IgD-negative memory B cell (primary cell): ENCODE measurements around the gene GLB1L. TPM values are rescaled to one million over a fixed set of nuclear protein-coding genes. Genes with fewer than 3 reads are reported as not detected.
"Not testable (repeated sequence)": the region's sequence is repeated elsewhere in the genome, so short reads cannot be mapped to it uniquely, and the experiment has no call there.

Experiments used
- H3K27ac Mint-ChIP-seq, 3 donors: one replicate each; pipeline ENCODE4 v1.8.0; 2020 to 2022; ENCODE audit warnings: mild to moderate bottlenecking in 3 of 3, mixed read lengths in 3 of 3, moderate library complexity in 1 of 3
- H3K27me3 Mint-ChIP-seq: one replicate; pipeline ENCODE4 v1.8.0; 2021; ENCODE audit warnings: mixed read lengths
- H3K36me3 Mint-ChIP-seq: one replicate; pipeline ENCODE4 v1.8.0; 2020; ENCODE audit warnings: mild to moderate bottlenecking, mixed read lengths
- H3K4me1 Mint-ChIP-seq, 3 donors: one replicate each; pipeline ENCODE4 v1.8.0; 2020 to 2022; ENCODE audit warnings: mixed read lengths in 3 of 3, mild to moderate bottlenecking in 1 of 3
- H3K4me3 Mint-ChIP-seq, 4 donors: one replicate each; pipeline ENCODE4 v1.8.0; 2020 to 2022; ENCODE audit warnings: mild to moderate bottlenecking in 4 of 4, mixed read lengths in 4 of 4, moderate library complexity in 3 of 4
- H3K9me3 Mint-ChIP-seq, 3 donors: one replicate each; pipeline ENCODE4 v1.8.0; 2020 to 2021; ENCODE audit warnings: mixed read lengths in 3 of 3, mild to moderate bottlenecking in 1 of 3
- polyA plus RNA-seq: library from polyadenylated mRNA; unstranded; fragments of 300-500 nt; fragmentation: Illumina TruSeq; gene quantifications from one replicate; pipeline ENCODE4 v1.2.3, GENCODE V29; 2021

Gene GLB1L
- polyA plus RNA-seq, 1 donor from 2014 or later, result not detected

DNA sequence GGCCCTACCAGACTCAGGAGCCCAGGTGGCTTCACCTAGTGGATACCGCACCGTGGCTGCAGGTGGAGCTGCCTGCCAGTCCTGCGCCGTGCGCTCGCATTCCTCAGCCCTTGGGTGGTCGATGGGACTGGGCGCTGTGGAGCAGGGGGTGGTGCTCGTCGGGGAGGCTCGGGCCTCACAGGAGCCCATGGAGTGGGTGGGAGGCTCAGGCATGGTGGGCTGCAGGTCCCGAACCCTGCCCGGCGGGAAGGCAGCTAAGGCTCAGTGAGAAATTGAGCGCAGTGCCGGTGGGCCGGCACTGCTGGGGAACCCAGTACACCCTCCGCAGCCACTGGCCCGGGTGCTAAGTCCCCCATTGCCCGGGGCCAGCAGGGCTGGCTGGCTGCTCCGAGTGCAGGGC is 43.9 kb downstream of the GLB1L start:
- H3K27ac Mint-ChIP-seq, H3K4me1 Mint-ChIP-seq, H3K9me3 Mint-ChIP-seq, H3K36me3 Mint-ChIP-seq, H3K27me3 Mint-ChIP-seq, H3K4me3 Mint-ChIP-seq: not testable (repeated sequence)

DNA sequence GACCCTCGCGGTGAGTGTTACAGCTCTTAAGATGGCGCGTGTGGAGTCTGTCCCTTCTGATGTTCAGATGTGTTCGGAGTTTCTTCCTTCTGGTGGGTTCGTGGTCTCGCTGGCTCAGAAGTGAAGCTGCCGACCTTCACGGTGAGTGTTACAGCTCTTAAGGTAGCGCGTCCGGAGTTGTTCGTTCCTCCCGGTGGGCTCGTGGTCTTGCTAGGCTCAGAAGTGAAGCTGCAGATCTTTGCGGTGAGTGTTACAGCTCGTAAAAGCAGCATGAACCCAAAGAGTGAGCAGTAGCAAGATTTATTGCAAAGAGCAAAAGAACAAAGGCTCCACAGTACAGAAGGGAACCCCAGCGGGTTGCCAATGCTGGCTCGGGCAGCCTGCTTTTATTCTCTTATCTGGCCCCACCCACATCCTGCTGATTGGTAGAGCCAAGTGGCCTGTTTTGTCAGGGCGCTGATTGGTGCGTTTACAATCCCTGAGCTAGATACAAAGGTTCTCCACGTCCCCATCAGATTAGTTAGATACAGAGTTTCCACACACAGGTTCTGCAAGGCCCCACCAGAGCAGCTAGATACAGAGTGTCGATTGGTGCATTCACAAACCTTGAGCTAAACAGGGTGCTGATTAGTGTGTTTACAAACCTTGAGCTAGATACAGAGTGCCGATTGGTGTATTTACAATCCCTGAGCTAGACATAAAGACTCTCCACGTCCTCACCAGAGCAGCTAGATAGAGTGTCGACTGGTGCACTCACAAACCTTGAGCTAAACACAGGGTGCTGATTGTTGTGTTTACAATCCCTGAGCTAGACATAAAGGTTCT is 44.5 kb downstream of the GLB1L start:
- peak overlapping the region in 2 of 4 donors; percentile 5 to 8 for H3K4me3 Mint-ChIP-seq
- peak overlapping the region in 1 of 3 donors; percentile 36 for H3K27ac Mint-ChIP-seq
- not testable (repeated sequence) for H3K27me3 Mint-ChIP-seq, H3K9me3 Mint-ChIP-seq, H3K36me3 Mint-ChIP-seq, H3K4me1 Mint-ChIP-seq

DNA sequence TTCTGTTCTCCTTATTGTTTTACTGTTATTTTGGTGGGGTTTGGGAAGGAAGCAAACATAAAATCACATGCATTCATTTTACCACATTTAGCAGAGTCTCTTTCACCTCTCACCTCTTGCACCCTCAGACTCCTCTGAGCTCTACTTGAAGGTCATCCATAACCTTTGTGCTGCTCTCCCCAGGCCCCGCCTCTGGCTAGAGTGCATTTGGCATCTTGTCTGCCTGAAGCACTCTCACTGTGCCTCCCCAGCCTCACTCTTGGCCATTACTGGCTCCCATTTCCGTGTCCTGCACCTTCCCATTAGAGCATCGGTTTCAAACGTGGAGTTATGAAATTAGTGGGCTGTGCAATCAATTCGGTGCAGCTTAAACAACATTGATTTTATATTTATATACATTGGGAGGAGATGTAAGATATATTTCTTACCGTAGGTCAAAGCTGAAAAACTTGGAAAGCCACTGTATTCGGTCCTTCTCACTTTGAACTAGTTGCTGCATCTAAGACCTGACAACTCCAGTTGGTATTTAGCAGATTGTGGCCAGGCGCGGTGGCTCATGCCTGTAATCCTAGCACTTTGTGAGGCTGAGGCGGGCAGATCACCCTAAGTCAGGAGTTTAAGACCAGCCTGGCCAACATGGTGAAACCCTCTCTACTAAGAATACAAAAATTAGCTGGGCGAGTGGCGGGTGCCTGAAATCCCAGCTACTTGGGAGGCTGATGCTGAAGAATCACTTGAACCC is 45.6 kb downstream of the GLB1L start:
- H3K4me3 Mint-ChIP-seq, result no peak overlapping the region
- H3K4me1 Mint-ChIP-seq, result no peaks in the 10 kb centered on the region
- H3K36me3 Mint-ChIP-seq, result no peaks in the 10 kb centered on the region
- peak overlapping the region in 1 of 3 donors; percentile 27 for H3K27ac Mint-ChIP-seq
- no peaks in the 10 kb centered on the region for H3K27me3 Mint-ChIP-seq
- no peaks in the 10 kb centered on the region for H3K9me3 Mint-ChIP-seq

DNA sequence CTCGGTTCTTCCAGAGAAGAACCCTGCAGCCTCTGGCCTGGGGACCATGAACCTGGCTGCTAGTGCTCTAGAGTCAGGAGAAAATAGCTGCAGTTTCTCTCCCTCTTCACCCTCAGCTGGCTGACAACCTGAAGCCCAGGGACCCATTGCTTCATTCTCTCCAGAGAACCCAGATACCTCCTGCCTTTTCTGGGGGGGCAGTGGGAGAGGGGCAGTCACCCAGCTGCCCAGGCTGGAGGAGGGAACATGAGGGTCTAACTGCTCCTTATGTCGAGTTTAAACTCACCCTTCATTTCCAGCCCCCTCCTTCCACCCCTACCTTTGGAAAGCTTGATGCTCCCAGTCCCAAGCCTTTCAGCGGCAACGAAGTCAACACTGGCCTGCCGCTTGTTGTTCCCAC is 46.3 kb downstream of the GLB1L start:
- H3K27ac Mint-ChIP-seq, result no peak overlapping the region
- no peaks in the 10 kb centered on the region for H3K27me3 Mint-ChIP-seq
- no peaks in the 10 kb centered on the region for H3K4me1 Mint-ChIP-seq
- H3K4me3 Mint-ChIP-seq, result no peak overlapping the region
- H3K9me3 Mint-ChIP-seq, result no peaks in the 10 kb centered on the region
- no peaks in the 10 kb centered on the region for H3K36me3 Mint-ChIP-seq

DNA sequence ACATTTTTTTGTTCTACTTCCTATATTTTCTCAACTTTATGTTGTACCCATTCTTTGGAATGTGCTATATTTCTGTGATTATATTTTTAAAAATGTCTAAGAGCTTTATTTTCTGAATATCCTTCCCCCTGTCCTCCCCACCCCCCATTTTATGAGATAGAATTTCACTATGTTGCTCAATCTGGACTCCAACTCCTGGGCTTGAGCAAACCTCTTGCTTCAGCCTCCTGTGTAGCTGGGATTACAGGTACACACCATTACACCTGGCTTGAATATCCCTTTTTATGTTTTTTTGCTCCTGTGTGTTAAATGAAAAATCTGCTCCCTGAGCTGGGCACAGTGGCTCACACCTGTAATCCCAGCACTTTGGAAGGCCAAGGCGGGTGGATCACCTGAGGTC is 47.9 kb downstream of the GLB1L start:
- Mint-ChIP-seq H3K27me3 (no peaks in the 10 kb centered on the region), H3K36me3 (no peaks in the 10 kb centered on the region), H3K4me3 (no peak overlapping the region), H3K27ac (no peak overlapping the region), H3K4me1 (no peaks in the 10 kb centered on the region), H3K9me3 (no peaks in the 10 kb centered on the region)

DNA sequence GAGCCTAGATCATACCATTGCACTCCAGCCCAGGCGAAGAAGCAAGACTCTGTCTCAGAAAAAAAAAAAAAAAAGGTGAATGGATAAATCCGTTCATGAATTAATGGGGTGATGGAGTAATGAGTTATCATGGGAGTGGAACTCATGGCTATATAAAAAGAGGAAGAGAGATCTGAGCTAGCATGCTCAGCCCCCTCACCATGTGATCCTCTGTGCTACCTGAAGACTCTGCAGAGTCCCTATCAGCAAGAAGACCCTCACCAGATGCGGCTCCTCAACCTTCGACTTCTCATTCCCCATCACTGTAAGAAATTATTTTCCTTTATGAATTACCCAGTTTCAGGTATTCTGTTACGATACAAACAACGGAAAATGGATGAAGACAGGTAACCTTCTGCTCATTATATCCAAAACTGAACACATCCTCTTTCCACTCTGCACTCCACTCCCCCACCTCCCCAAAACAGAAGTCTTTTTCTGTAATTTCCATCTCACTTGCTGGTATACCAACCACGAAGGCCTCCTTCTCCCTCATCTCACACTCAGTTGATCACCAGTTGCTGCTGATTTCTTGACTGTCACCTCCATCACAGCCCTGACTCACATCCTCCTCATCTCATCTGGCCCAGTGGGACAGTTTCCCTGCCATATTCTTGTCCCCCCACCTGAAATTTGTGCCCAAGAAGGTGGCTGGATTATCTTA is 58.3 kb downstream of the GLB1L start:
- H3K36me3 Mint-ChIP-seq, result peaks cover 2% of the 10 kb centered on the region
- H3K27me3 Mint-ChIP-seq, result no peaks in the 10 kb centered on the region
- no peaks in the 10 kb centered on the region for H3K9me3 Mint-ChIP-seq
- peaks cover 6 to 15% (median 11%) of the 10 kb centered on the region in 3 donors for H3K4me1 Mint-ChIP-seq
- no peak overlapping the region for H3K27ac Mint-ChIP-seq
- peak overlapping the region in 1 of 4 donors; percentile 15 for H3K4me3 Mint-ChIP-seq

Other genes with a start within 250 kb of the GLB1L start
- gene CFAP65, start 203.9 kb downstream of the GLB1L start, polyA plus RNA-seq, result not detected
- not detected for gene IHH, start 184.5 kb downstream of the GLB1L start, polyA plus RNA-seq
- 22.9 TPM for gene NHEJ1, start 84.6 kb downstream of the GLB1L start, polyA plus RNA-seq
- gene SLC23A3, start 75.4 kb downstream of the GLB1L start, polyA plus RNA-seq, result 0.63 TPM
- 151 TPM for gene CNPPD1, start 68.5 kb downstream of the GLB1L start, polyA plus RNA-seq
- gene RETREG2, start 67.2 kb downstream of the GLB1L start, polyA plus RNA-seq, result 55.6 TPM
- gene ZFAND2B, start 38.7 kb downstream of the GLB1L start, polyA plus RNA-seq, result 64.8 TPM
- 1.2 TPM for gene ABCB6, start 26.5 kb downstream of the GLB1L start, polyA plus RNA-seq
- gene ATG9A, start 15.8 kb downstream of the GLB1L start, polyA plus RNA-seq, result 19.6 TPM
- 31.1 TPM for gene ANKZF1, start 15.6 kb downstream of the GLB1L start, polyA plus RNA-seq
- 17.9 TPM for gene STK16, start within 50 bp of the GLB1L start, polyA plus RNA-seq
- gene TUBA4B, start 7.8 kb upstream of the GLB1L start, polyA plus RNA-seq, result not detected
- 229 TPM for gene TUBA4A, start 8.5 kb upstream of the GLB1L start, polyA plus RNA-seq
- 7.8 TPM for gene DNAJB2, start 33.9 kb upstream of the GLB1L start, polyA plus RNA-seq
- not detected for gene PTPRN, start 64.0 kb upstream of the GLB1L start, polyA plus RNA-seq
- not detected for gene RESP18, start 87.3 kb upstream of the GLB1L start, polyA plus RNA-seq
- gene DNPEP, start 142.5 kb upstream of the GLB1L start, polyA plus RNA-seq, result 49.9 TPM
- not detected for gene DES, start 172.9 kb upstream of the GLB1L start, polyA plus RNA-seq
- gene SPEG, start 189.4 kb upstream of the GLB1L start, polyA plus RNA-seq, result not detected